H1 (cell line): ENCODE results near the gene PRELID1. TPM values are rescaled to one million over a fixed set of nuclear protein-coding genes. Genes with fewer than 3 reads are reported as not detected.

Experiments used
- CTCF ChIA-PET: fragments of 300-600 bp; sonication (Branson Sonifier 250); formaldehyde crosslinking; loops from one replicate; lab custom pipeline; 2021; ENCODE audit not compliant: partially characterized antibody; lab: Charles Lee
- POLR2A ChIA-PET: fragments of 300-600 bp; sonication (Branson Sonifier 250); formaldehyde crosslinking; loops from one replicate; lab custom pipeline; 2021; ENCODE audit warnings: inconsistent platforms; ENCODE audit not compliant: partially characterized antibody; lab: Charles Lee
- DNase-seq, 2 experiments: peaks; one replicate each; pipeline versions ENCODE4 v3.0.0 to v3.0.0-alpha.2; 2010 to 2022; ENCODE audit warnings: low spot score in 2 of 2, low read depth in 1 of 2, mixed read lengths in 1 of 2
- FAIRE-seq: peaks from 2 replicates; lab custom pipeline; 2011; peaks lifted over from hg19 to GRCh38; lab: Jason Lieb, UNC
- H2AFZ ChIP-seq: 2 replicates; pipeline ENCODE4 v1.8.1; 2012; ENCODE audit warnings: low read length, inconsistent platforms
- H2AK5ac ChIP-seq: 2 replicates; pipeline ENCODE4 v1.6.1; 2013; ENCODE audit warnings: low read depth, low read length
- H2BK120ac ChIP-seq: replicated peaks from 2 replicates; pipeline ENCODE3; 2013; ENCODE audit warnings: low read depth, low read length, inconsistent platforms
- H2BK12ac ChIP-seq: 2 replicates; pipeline ENCODE4 v1.6.1; 2013; ENCODE audit warnings: low read depth, low read length
- H2BK15ac ChIP-seq: 2 replicates; pipeline ENCODE4 v1.6.1; 2013; ENCODE audit warnings: low read length
- H2BK20ac ChIP-seq: 2 replicates; pipeline ENCODE4 v1.6.1; 2013; ENCODE audit warnings: low read length
- H2BK5ac ChIP-seq: 2 replicates; pipeline ENCODE4 v1.6.1; 2013; ENCODE audit warnings: low read depth, low read length
- H3K14ac ChIP-seq: 2 replicates; pipeline ENCODE4 v1.6.1; 2013; ENCODE audit warnings: inconsistent platforms; ENCODE audit not compliant: insufficient read length
- H3K18ac ChIP-seq: 2 replicates; pipeline ENCODE4 v1.6.1; 2013; ENCODE audit warnings: low read length; ENCODE audit errors: extremely low read depth
- H3K23ac ChIP-seq: 2 replicates; pipeline ENCODE4 v1.6.1; 2013; ENCODE audit warnings: inconsistent platforms; ENCODE audit not compliant: insufficient read length
- H3K23me2 ChIP-seq: 2 replicates; pipeline ENCODE4 v1.6.1; 2013; ENCODE audit warnings: low read depth, low read length
- H3K27ac ChIP-seq: 2 replicates; pipeline ENCODE4 v1.6.1; 2011; ENCODE audit warnings: low read depth, low read length, inconsistent platforms
- H3K27me3 ChIP-seq, 4 experiments: replicated peaks in 1 of 4; 1 replicate in 1 of 4; 2 replicates in 3 of 4; pipeline versions ENCODE4 v1.6.1 to v1.8.1; 2011 to 2013; ENCODE audit warnings: low read length in 3 of 4, mild to moderate bottlenecking in 3 of 4, inconsistent platforms in 2 of 4, mixed read lengths in 2 of 4, moderate library complexity in 1 of 4; ENCODE audit not compliant: control insufficient read depth in 3 of 4, insufficient read depth in 3 of 4; ENCODE audit errors: extremely low read depth in 1 of 4
- H3K36me3 ChIP-seq, 4 experiments: 2 replicates each; pipeline versions ENCODE4 v1.6.1 to v1.8.1; 2011 to 2013; ENCODE audit warnings: mild to moderate bottlenecking in 4 of 4, low read length in 3 of 4, moderate library complexity in 2 of 4, control low read depth in 1 of 4, inconsistent platforms in 1 of 4; ENCODE audit not compliant: insufficient read depth in 4 of 4, control insufficient read depth in 2 of 4
- H3K4ac ChIP-seq: replicated peaks from 2 replicates; pipeline ENCODE3; 2013; ENCODE audit warnings: low read length, low read depth, mixed read lengths, inconsistent platforms; ENCODE audit not compliant: insufficient read length
- H3K4me1 ChIP-seq, 4 experiments: replicated peaks in 1 of 4; 1 replicate in 1 of 4; 2 replicates in 3 of 4; pipeline versions ENCODE4 v1.6.1 to v1.8.1; 2011 to 2013; ENCODE audit warnings: low read length in 3 of 4, inconsistent platforms in 2 of 4, mixed read lengths in 1 of 4; ENCODE audit not compliant: insufficient read depth in 4 of 4, control insufficient read depth in 3 of 4
- H3K4me2 ChIP-seq, 2 experiments: 2 replicates each; pipeline versions ENCODE4 v1.6.1 to v1.8.1; 2011 to 2013; ENCODE audit warnings: low read depth in 2 of 2, low read length in 2 of 2, control low read depth in 1 of 2, inconsistent platforms in 1 of 2, mild to moderate bottlenecking in 1 of 2; ENCODE audit not compliant: insufficient read depth in 1 of 2
- H3K4me3 ChIP-seq, 4 experiments: fragments of 200-600, 300-600 bp in 1 of 4; sonication (generic), shearing (Covaris generic), sonication (Bioruptor Twin) in 1 of 4; 2 replicates each; pipeline versions ENCODE4 v1.5.1 to v1.8.1; 2011 to 2016; ENCODE audit warnings: low read length in 4 of 4, low read depth in 3 of 4, control low read depth in 2 of 4, inconsistent platforms in 2 of 4, mild to moderate bottlenecking in 2 of 4, mixed read lengths in 1 of 4, moderate library complexity in 1 of 4; ENCODE audit not compliant: insufficient read depth in 2 of 4; ENCODE audit errors: extremely low read depth in 1 of 4
- H3K56ac ChIP-seq: replicated peaks from 2 replicates; pipeline ENCODE3; 2013; ENCODE audit warnings: low read depth, mild to moderate bottlenecking, mixed read lengths, low read length, inconsistent platforms; ENCODE audit not compliant: insufficient read length
- H3K79me1 ChIP-seq: 2 replicates; pipeline ENCODE4 v1.6.1; 2013; ENCODE audit warnings: low read depth, low read length, control low read depth
- H3K79me2 ChIP-seq, 2 experiments: 2 replicates each; pipeline versions ENCODE4 v1.6.1 to v1.8.1; 2012 to 2013; ENCODE audit warnings: low read length in 2 of 2, mild to moderate bottlenecking in 2 of 2, inconsistent platforms in 1 of 2; ENCODE audit not compliant: insufficient read depth in 2 of 2, control insufficient read depth in 1 of 2
- H3K9ac ChIP-seq, 4 experiments: replicated peaks in 1 of 4; 1 replicate in 1 of 4; 2 replicates in 3 of 4; pipeline versions ENCODE4 v1.6.1 to v1.8.1; 2011 to 2013; ENCODE audit warnings: low read depth in 3 of 4, low read length in 3 of 4, control low read depth in 2 of 4, mild to moderate bottlenecking in 2 of 4, moderate library complexity in 2 of 4, inconsistent platforms in 1 of 4; ENCODE audit errors: extremely low read depth in 1 of 4
- H3K9me3 ChIP-seq, 2 experiments: 2 replicates each; pipeline versions ENCODE4 v1.6.1 to v1.8.1; 2012 to 2013; ENCODE audit warnings: mild to moderate bottlenecking in 2 of 2, moderate library complexity in 2 of 2, control low read depth in 1 of 2, inconsistent platforms in 1 of 2, low read depth in 1 of 2, low read length in 1 of 2, mixed read lengths in 1 of 2; ENCODE audit not compliant: insufficient read depth in 2 of 2
- H4K20me1 ChIP-seq, 2 experiments: replicated peaks in 1 of 2; 2 replicates each; pipeline versions ENCODE3 to v1.8.1; 2011 to 2013; ENCODE audit warnings: inconsistent platforms in 2 of 2, low read length in 2 of 2, mild to moderate bottlenecking in 1 of 2; ENCODE audit not compliant: insufficient read depth in 2 of 2, control insufficient read depth in 1 of 2
- H4K5ac ChIP-seq: 2 replicates; pipeline ENCODE4 v1.6.1; 2013; ENCODE audit warnings: low read length, low read depth, mixed read lengths, inconsistent platforms; ENCODE audit not compliant: insufficient read length
- H4K8ac ChIP-seq: 2 replicates; pipeline ENCODE4 v1.8.0; 2013; ENCODE audit warnings: mild to moderate bottlenecking, moderate library complexity, low read length, inconsistent platforms; ENCODE audit not compliant: insufficient read depth; ENCODE audit errors: extremely low read depth
- H4K91ac ChIP-seq: replicated peaks from 2 replicates; pipeline ENCODE3; 2013; ENCODE audit warnings: low read length, mixed read lengths, inconsistent platforms; ENCODE audit not compliant: insufficient read length
- BACH1 ChIP-seq: IDR thresholded peaks from 2 replicates; pipeline ENCODE4 v1.6.1; 2012; ENCODE audit warnings: low read length, improper control_type of control experiment
- BRCA1 ChIP-seq: IDR thresholded peaks from 2 replicates; pipeline ENCODE4 v1.6.1; 2012; ENCODE audit warnings: low read depth, low read length, improper control_type of control experiment
- CHD1 ChIP-seq: IDR thresholded peaks from 2 replicates; pipeline ENCODE4 v1.6.1; 2012; ENCODE audit warnings: low read depth, low read length, improper control_type of control experiment
- FOSL1 ChIP-seq: IDR thresholded peaks from 2 replicates; pipeline ENCODE4 v1.6.1; 2011; ENCODE audit warnings: mild to moderate bottlenecking, low read depth, low read length, moderate library complexity; ENCODE audit not compliant: insufficient read depth
- HDAC2 ChIP-seq, 2 experiments: fragments of 300-600 bp in 1 of 2; sonication (generic) in 1 of 2; IDR thresholded peaks; 2 replicates each; pipeline ENCODE4 v1.6.1; 2011 to 2012; ENCODE audit warnings: low read depth in 2 of 2, low read length in 2 of 2, mild to moderate bottlenecking in 2 of 2, moderate library complexity in 2 of 2, borderline replicate concordance in 1 of 2, inconsistent platforms in 1 of 2
- JUND ChIP-seq: IDR thresholded peaks from 2 replicates; pipeline ENCODE4 v1.6.1; 2011; ENCODE audit warnings: mild to moderate bottlenecking, improper control_type of control experiment, low read length
- KDM1A ChIP-seq: fragments of 200-600, 300-600 bp; sonication (generic); IDR thresholded peaks from 2 replicates; pipeline ENCODE4 v1.7.1; 2016; ENCODE audit warnings: mild to moderate bottlenecking, low read length, borderline replicate concordance
- KDM5A ChIP-seq: fragments of 200-600 bp; IDR thresholded peaks from 2 replicates; pipeline ENCODE4 v1.7.1; 2012; ENCODE audit warnings: mild to moderate bottlenecking, low read length, inconsistent platforms, mixed read lengths
- MAFK ChIP-seq: IDR thresholded peaks from 2 replicates; pipeline ENCODE4 v1.6.1; 2012; ENCODE audit warnings: low read depth, mild to moderate bottlenecking, improper control_type of control experiment, low read length
- NRF1 ChIP-seq: IDR thresholded peaks from 2 replicates; pipeline ENCODE4 v1.6.1; 2011; ENCODE audit warnings: mild to moderate bottlenecking, low read depth, low read length, improper control_type of control experiment
- SP2 ChIP-seq: IDR thresholded peaks from 2 replicates; pipeline ENCODE4 v1.6.1; 2012; ENCODE audit warnings: mild to moderate bottlenecking, low read length, inconsistent platforms
- SRF ChIP-seq: IDR thresholded peaks from 2 replicates; pipeline ENCODE4 v1.6.1; 2011; ENCODE audit warnings: mild to moderate bottlenecking, low read depth, low read length, moderate library complexity
- WGBS, 2 experiments: shearing (Covaris generic) in 1 of 2; methylation state at CpG; one replicate each; pipeline versions ENCODE4 v1.1.6 to v1.1.7; 2013 to 2015; ENCODE audit warnings: low lambda C conversion rate in 2 of 2, mixed read lengths in 2 of 2, inconsistent platforms in 1 of 2, low coverage in 1 of 2, missing lambda C conversion rate in 1 of 2; ENCODE audit not compliant: insufficient replicate concordance in 2 of 2, insufficient coverage in 1 of 2, insufficient read length in 1 of 2; ENCODE audit errors: extremely low coverage in 1 of 2, missing lambda C conversion rate in 1 of 2; 5-methylcytosine and 5-hydroxymethylcytosine counted together
- polyA plus RNA-seq, 7 experiments: library from polyadenylated mRNA; depleted of rRNA in 3 of 7; stranded (reverse) in 5 of 7; unstranded in 2 of 7; fragments of >200 nt in 5 of 7; fragments of 200-250 nt in 2 of 7; gene quantifications; 1 replicate in 5 of 7; 2 replicates in 1 of 7; 4 replicates in 1 of 7; pipeline versions ENCODE4 v1.2.1 to v1.2.3, GENCODE V29; 2011 to 2013; ENCODE audit warnings: missing spikeins in 2 of 7, mixed read lengths in 2 of 7
- total RNA-seq: library from RNA; stranded (reverse); fragmentation: NEBNext Ultra II Directional; extraction: Animal tissue kit (Norgen Biotek cat#: 25700); gene quantifications from 2 replicates; pipeline ENCODE4 v1.2.1, GENCODE V29; 2021
- TF ChIP-seq, protein P1 (sequence below): IDR thresholded peaks from 2 replicates; pipeline ENCODE4 v1.6.1; 2012; ENCODE audit warnings: inconsistent platforms

PRELID1 gene
- total and polyA plus RNA-seq, 2 of the 8 experiments (the other 6 are each of a cell fraction or from before 2014, with no cell fraction given), result 272 to 428 TPM

DNA sequence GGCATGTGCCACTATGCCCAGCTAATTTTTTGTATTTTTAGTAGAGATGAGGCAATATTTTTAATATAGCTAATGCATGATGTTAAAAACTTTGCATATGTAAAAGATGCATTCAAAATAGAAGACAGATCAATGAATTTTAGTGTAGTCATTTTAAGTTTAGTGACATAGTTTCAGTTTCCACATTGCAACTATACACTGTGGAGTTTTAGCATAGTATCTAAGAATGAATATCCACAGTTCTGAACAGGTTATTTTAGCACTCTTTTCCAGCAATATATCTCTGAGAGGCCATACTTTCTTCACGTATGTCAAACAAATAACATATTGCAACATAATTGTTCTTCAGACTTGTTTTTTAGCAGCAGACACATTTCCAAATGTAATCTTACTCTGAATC lies 39.4 kb upstream of the PRELID1 start:
- no peak for FAIRE-seq
- POLR2A ChIA-PET, result interaction anchor here (0.9 to 1.8 kb wide), 2 partner anchors 9 to 22 kb away, joined by 5 to 8 read pairs; no protein-coding TSS in a partner anchor
- TF ChIP-seq MAFK (no peak), HDAC2 (IDR thresholded peaks at IDR 0.05; ENCODE audit: borderline replicate concordance in 1 of 2, low read depth in 2 of 2, low read length in 2 of 2) (no peak), KDM5A (no peak), SRF (no peak), FOSL1 (no peak), CHD1 (no peak), BACH1 (no peak), NRF1 (no peak), JUND (no peak), BRCA1 (no peak), SP2 (no peak), KDM1A (no peak)
- TF ChIP-seq, protein P1, sequence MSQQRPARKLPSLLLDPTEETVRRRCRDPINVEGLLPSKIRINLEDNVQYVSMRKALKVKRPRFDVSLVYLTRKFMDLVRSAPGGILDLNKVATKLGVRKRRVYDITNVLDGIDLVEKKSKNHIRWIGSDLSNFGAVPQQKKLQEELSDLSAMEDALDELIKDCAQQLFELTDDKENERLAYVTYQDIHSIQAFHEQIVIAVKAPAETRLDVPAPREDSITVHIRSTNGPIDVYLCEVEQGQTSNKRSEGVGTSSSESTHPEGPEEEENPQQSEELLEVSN, result no peak
- TF ChIP-seq, all 59 proteins: peak for 0
- H4K20me1 ChIP-seq, result no peaks in the 10 kb centered on the region
- WGBS, 2 experiments, result 100% methylated on average over 1 of the region's 1 CpG; no CpG with 5 or more reads in 1 of the 2 experiments
- H3K23ac ChIP-seq, result no peak overlapping the region
- H3K9me3 ChIP-seq, result no peaks in the 10 kb centered on the region
- no peak overlapping the region for H3K4me2 ChIP-seq
- no peak overlapping the region for H3K4ac ChIP-seq
- CTCF ChIA-PET, result interaction anchor here (0.9 to 1.3 kb wide), 3 partner anchors 9 to 386 kb away, joined by 3 read pairs; no protein-coding TSS in a partner anchor
- no peak overlapping the region for H3K4me3 ChIP-seq
- H2BK20ac ChIP-seq, result no peak overlapping the region
- peaks cover 21 to 80% (median 54%) of the 10 kb centered on the region in 4 experiments for H3K36me3 ChIP-seq
- no peak overlapping the region for H2BK120ac ChIP-seq
- no peaks in the 10 kb centered on the region; a peak in 1 of 4 replicates for H3K79me2 ChIP-seq
- no peaks in the 10 kb centered on the region for H3K27me3 ChIP-seq
- no peaks in the 10 kb centered on the region for H3K4me1 ChIP-seq
- no peak overlapping the region for H3K56ac ChIP-seq
- no peaks in the 10 kb centered on the region for H3K23me2 ChIP-seq
- no peak overlapping the region for H3K9ac ChIP-seq
- no peak overlapping the region for H2BK5ac ChIP-seq
- no peak overlapping the region for H4K91ac ChIP-seq
- H3K79me1 ChIP-seq, result 0 out of 2 replicates have a peak, but pooled peaks cover 2% of the 10 kb centered on the region
- no peak overlapping the region for H3K18ac ChIP-seq
- H2BK12ac ChIP-seq, result no peak overlapping the region
- H3K27ac ChIP-seq, result no peak overlapping the region
- no peak overlapping the region for H2AFZ ChIP-seq
- no peak overlapping the region for H2BK15ac ChIP-seq
- H4K8ac ChIP-seq, result no peak overlapping the region
- DNase-seq, result no peak
- H3K14ac ChIP-seq, result no peak overlapping the region
- H2AK5ac ChIP-seq, result no peak overlapping the region
- H4K5ac ChIP-seq, result no peak overlapping the region
